ENCODE measurements around the gene OLA1. TPM values are rescaled to one million over a fixed set of nuclear protein-coding genes. Genes with fewer than 3 reads are reported as not detected.

Gene OLA1
- total and polyA plus RNA-seq, 9 of the 15 experiments (the other 6 are each of a cell fraction or from before 2014, with no cell fraction given): 208 to 353 (median 225) TPM

DNA sequence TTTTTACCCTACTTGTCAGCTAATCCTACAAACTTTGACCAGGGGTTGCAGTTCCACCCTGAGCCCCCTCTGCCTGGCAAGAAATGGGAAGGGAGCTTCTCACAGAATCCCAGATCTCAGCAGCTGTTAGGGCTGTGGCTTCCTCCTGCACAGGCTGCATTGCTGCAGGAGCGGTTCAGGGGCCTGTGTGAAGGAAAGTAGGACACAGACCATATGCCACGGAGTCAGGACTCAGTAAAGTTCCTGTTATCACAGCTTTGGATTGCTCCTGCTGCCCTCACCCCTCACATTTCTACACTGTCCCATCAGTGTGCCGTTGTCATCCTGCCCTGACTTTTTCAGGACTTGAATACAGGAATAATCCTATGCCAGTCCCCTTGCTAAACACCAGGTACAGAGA, 220.4 kb downstream of the OLA1 start:
- Histone ChIP-seq H3K4me2 (ENCODE audit: insufficient read depth, low read length) (no peak overlapping the region), H2AFZ (ENCODE audit: low read depth, low read length) (peak overlapping the region; percentile 15; the same call in 1 of the 2 replicates), H3K27me3 (ENCODE audit: control insufficient read depth in 2 of 2, insufficient read depth in 2 of 2, low read length in 2 of 2) (peaks cover 0 to 8% of the 10 kb centered on the region in 2 experiments; a peak in 2 of 5 replicates), H3K36me3 (ENCODE audit: control insufficient read depth, insufficient read depth, low read length) (no peaks in the 10 kb centered on the region), H3K4me1 (replicated peaks in 1 of 2; ENCODE audit: control insufficient read depth in 2 of 2, insufficient read depth in 2 of 2, low read length in 2 of 2) (peaks cover 5 to 16% of the 10 kb centered on the region in 2 experiments; a peak in 2 of 5 replicates), H3K79me2 (ENCODE audit: control insufficient read depth, insufficient read depth, low read length) (no peaks in the 10 kb centered on the region), H3K9ac (ENCODE audit: insufficient read depth in 1 of 2, low read depth in 2 of 2, low read length in 2 of 2) (no peak overlapping the region), H3K27ac (ENCODE audit: extremely low read depth, low read depth, low read length) (no peak overlapping the region), H3K9me3 (replicated peaks; ENCODE audit: control insufficient read depth, insufficient read depth, low read depth, low read length) (no peaks in the 10 kb centered on the region), H4K20me1 (replicated peaks; ENCODE audit: control insufficient read depth, insufficient read depth, low read length) (peaks cover 5% of the 10 kb centered on the region; the same call in 1 of the 2 replicates), H3K4me3 (no peak overlapping the region), H3K9me1 (ENCODE audit: control insufficient read depth, insufficient read depth, low read length) (no peaks in the 10 kb centered on the region)
- no TSS peak for BruUV-seq (replicated peaks)
- ChIA-PET CTCF (ENCODE audit: low intra/inter-chr PET ratio) (no interaction called here), POLR2A (interaction anchor here (0.6 to 1.3 kb wide), 5 partner anchors 15 to 62 kb away, joined by 3 to 4 read pairs (median 3); no protein-coding TSS in a partner anchor)
- in situ Hi-C loops (cut with MboI) (no loop called here), intact Hi-C loops (cut with micrococcal nuclease) (no loop called here)
- DNase-seq (ENCODE audit: extremely low read depth in 1 of 4, low spot score in 3 of 4): no peak
- no peak for TF ChIP-seq CTBP1 (IDR thresholded peaks at IDR 0.05; ENCODE audit: borderline replicate concordance)
- no peak for TF ChIP-seq SMARCB1 (IDR thresholded peaks at IDR 0.05; ENCODE audit: insufficient read length, low read depth)
- no peak for TF ChIP-seq KHSRP (IDR thresholded peaks at IDR 0.05)
- TF ChIP-seq, protein P1, sequence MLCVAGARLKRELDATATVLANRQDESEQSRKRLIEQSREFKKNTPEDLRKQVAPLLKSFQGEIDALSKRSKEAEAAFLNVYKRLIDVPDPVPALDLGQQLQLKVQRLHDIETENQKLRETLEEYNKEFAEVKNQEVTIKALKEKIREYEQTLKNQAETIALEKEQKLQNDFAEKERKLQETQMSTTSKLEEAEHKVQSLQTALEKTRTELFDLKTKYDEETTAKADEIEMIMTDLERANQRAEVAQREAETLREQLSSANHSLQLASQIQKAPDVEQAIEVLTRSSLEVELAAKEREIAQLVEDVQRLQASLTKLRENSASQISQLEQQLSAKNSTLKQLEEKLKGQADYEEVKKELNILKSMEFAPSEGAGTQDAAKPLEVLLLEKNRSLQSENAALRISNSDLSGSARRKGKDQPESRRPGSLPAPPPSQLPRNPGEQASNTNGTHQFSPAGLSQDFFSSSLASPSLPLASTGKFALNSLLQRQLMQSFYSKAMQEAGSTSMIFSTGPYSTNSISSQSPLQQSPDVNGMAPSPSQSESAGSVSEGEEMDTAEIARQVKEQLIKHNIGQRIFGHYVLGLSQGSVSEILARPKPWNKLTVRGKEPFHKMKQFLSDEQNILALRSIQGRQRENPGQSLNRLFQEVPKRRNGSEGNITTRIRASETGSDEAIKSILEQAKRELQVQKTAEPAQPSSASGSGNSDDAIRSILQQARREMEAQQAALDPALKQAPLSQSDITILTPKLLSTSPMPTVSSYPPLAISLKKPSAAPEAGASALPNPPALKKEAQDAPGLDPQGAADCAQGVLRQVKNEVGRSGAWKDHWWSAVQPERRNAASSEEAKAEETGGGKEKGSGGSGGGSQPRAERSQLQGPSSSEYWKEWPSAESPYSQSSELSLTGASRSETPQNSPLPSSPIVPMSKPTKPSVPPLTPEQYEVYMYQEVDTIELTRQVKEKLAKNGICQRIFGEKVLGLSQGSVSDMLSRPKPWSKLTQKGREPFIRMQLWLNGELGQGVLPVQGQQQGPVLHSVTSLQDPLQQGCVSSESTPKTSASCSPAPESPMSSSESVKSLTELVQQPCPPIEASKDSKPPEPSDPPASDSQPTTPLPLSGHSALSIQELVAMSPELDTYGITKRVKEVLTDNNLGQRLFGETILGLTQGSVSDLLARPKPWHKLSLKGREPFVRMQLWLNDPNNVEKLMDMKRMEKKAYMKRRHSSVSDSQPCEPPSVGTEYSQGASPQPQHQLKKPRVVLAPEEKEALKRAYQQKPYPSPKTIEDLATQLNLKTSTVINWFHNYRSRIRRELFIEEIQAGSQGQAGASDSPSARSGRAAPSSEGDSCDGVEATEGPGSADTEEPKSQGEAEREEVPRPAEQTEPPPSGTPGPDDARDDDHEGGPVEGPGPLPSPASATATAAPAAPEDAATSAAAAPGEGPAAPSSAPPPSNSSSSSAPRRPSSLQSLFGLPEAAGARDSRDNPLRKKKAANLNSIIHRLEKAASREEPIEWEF (CRISPR knock-in tag; IDR thresholded peaks at IDR 0.05): no peak
- no peak for TF ChIP-seq ZSCAN29 (IDR thresholded peaks at IDR 0.05)
- TF ChIP-seq, protein P2, sequence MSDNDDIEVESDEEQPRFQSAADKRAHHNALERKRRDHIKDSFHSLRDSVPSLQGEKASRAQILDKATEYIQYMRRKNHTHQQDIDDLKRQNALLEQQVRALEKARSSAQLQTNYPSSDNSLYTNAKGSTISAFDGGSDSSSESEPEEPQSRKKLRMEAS (CRISPR knock-in tag; IDR thresholded peaks at IDR 0.05): no peak
- no peak for TF ChIP-seq RBM25 (IDR thresholded peaks at IDR 0.05; ENCODE audit: low read depth, low read length, severe bottlenecking)
- no peak for TF ChIP-seq NCOR1 (IDR thresholded peaks at IDR 0.05)
- TF ChIP-seq, protein P3, sequence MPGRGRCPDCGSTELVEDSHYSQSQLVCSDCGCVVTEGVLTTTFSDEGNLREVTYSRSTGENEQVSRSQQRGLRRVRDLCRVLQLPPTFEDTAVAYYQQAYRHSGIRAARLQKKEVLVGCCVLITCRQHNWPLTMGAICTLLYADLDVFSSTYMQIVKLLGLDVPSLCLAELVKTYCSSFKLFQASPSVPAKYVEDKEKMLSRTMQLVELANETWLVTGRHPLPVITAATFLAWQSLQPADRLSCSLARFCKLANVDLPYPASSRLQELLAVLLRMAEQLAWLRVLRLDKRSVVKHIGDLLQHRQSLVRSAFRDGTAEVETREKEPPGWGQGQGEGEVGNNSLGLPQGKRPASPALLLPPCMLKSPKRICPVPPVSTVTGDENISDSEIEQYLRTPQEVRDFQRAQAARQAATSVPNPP (IDR thresholded peaks at IDR 0.05; ENCODE audit: borderline replicate concordance, insufficient read depth, insufficient read length): no peak
- TF ChIP-seq, protein P4, sequence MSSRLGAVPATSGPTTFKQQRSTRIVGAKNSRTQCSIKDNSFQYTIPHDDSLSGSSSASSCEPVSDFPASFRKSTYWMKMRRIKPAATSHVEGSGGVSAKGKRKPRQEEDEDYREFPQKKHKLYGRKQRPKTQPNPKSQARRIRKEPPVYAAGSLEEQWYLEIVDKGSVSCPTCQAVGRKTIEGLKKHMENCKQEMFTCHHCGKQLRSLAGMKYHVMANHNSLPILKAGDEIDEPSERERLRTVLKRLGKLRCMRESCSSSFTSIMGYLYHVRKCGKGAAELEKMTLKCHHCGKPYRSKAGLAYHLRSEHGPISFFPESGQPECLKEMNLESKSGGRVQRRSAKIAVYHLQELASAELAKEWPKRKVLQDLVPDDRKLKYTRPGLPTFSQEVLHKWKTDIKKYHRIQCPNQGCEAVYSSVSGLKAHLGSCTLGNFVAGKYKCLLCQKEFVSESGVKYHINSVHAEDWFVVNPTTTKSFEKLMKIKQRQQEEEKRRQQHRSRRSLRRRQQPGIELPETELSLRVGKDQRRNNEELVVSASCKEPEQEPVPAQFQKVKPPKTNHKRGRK (tag; IDR thresholded peaks at IDR 0.05): no peak
- no peak for TF ChIP-seq SOX6 (IDR thresholded peaks at IDR 0.05)
- TF ChIP-seq, protein P5, sequence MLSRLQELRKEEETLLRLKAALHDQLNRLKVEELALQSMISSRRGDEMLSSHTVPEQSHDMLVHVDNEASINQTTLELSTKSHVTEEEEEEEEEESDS (CRISPR knock-in tag; IDR thresholded peaks at IDR 0.05): no peak
- TF ChIP-seq NELFE (IDR thresholded peaks at IDR 0.05; ENCODE audit: insufficient read depth, insufficient read length): no peak
- no peak for FAIRE-seq
- WGBS (ENCODE audit: insufficient coverage, low coverage, missing lambda C conversion rate): 19% methylated on average over 3 of the region's 3 CpGs
- ATAC-seq: no peak

All from K562 (cell line).